Stimulated activated CD8-positive, alpha-beta memory T cell treated with anti-CD3 and anti-CD28 coated beads, Interleukin-15, amount 100 ng/mL, for 4 hours (primary cell): ENCODE results near the gene LYRM4.
A peak's percentile ranks its signal among the peaks of the same experiment; 100 is the strongest.

Experiments
- DNase-seq, 2 donors: peaks; one replicate each; pipeline ENCODE4 v3.0.0-alpha.2; 2020; ENCODE audit warnings: low read depth in 2 of 2

LYRM4 gene

GRCh38 chr6:5146398-5146797 lies 114.4 kb downstream of the LYRM4 start:
- DNase-seq = no peak

GRCh38 chr6:5143634-5144311 lies 117.0 kb downstream of the LYRM4 start:
- peak; percentile 51 to 62 for DNase-seq

GRCh38 chr6:5142915-5143314 lies 117.8 kb downstream of the LYRM4 start:
- no peak for DNase-seq

- DNase-seq = no peak
These were observed 118.6 kb downstream of the LYRM4 start for GRCh38 chr6:5142131-5142530.

- no peak for DNase-seq
These were observed 119.7 kb downstream of the LYRM4 start for GRCh38 chr6:5141046-5141445.

- DNase-seq = no peak
These were observed 120.7 kb downstream of the LYRM4 start for GRCh38 chr6:5139828-5140771.

GRCh38 chr6:5138995-5139827 lies 121.5 kb downstream of the LYRM4 start:
- DNase-seq = no peak

GRCh38 chr6:5136851-5137250 lies 123.9 kb downstream of the LYRM4 start:
- DNase-seq = no peak

- peak; percentile 2 to 7 for DNase-seq
These were observed 124.9 kb downstream of the LYRM4 start for GRCh38 chr6:5135788-5136376.

- DNase-seq = no peak
These were observed 126.8 kb downstream of the LYRM4 start for GRCh38 chr6:5133943-5134342.

GRCh38 chr6:5132731-5133130 lies 128.0 kb downstream of the LYRM4 start:
- DNase-seq = no peak

GRCh38 chr6:5130135-5130866 lies 130.4 kb downstream of the LYRM4 start:
- DNase-seq = no peak

GRCh38 chr6:5128351-5128750 lies 132.4 kb downstream of the LYRM4 start:
- no peak for DNase-seq

- no peak for DNase-seq
These were observed 133.6 kb downstream of the LYRM4 start for GRCh38 chr6:5127106-5127687.

GRCh38 chr6:5126214-5126613 lies 134.5 kb downstream of the LYRM4 start:
- DNase-seq = no peak

- no peak for DNase-seq
These were observed 135.4 kb downstream of the LYRM4 start for GRCh38 chr6:5125152-5126006.

- DNase-seq = no peak
These were observed 136.2 kb downstream of the LYRM4 start for GRCh38 chr6:5124526-5124925.

GRCh38 chr6:5123296-5124143 lies 137.2 kb downstream of the LYRM4 start:
- no peak for DNase-seq
